Gastroesophageal sphincter (tissue), 3 donors: Measurements from ENCODE around the gene IGIP.

Experiments used
- CTCF ChIP-seq, 4 experiments: fragments of 200-600 bp in 2 of 4; fragments of 450-650 bp in 2 of 4; sonication (generic) in 1 of 4; IDR thresholded peaks; one replicate each; pipeline ENCODE4 v1.5.1; 2017 to 2019; ENCODE audit warnings: antibody characterized with exemption in 4 of 4, mild to moderate bottlenecking in 2 of 4, moderate library complexity in 2 of 4
- EP300 ChIP-seq: sonication (generic); formaldehyde crosslinking; IDR thresholded peaks from one replicate; pipeline ENCODE4 v1.6.1; 2017; ENCODE audit warnings: antibody characterized with exemption, mild to moderate bottlenecking
- POLR2A ChIP-seq, 2 donors: fragments of 450-650 bp; IDR thresholded peaks; one replicate each; pipeline ENCODE4 v1.6.1; 2017; ENCODE audit warnings: antibody characterized with exemption in 2 of 2, mild to moderate bottlenecking in 2 of 2, moderate library complexity in 1 of 2
- POLR2AphosphoS5 ChIP-seq: sonication (generic); formaldehyde crosslinking; IDR thresholded peaks from one replicate; pipeline ENCODE4 v1.6.1; 2017; ENCODE audit warnings: antibody characterized with exemption

- TF ChIP-seq CTCF (IDR thresholded peaks at IDR 0.05): no peak
- TF ChIP-seq POLR2AphosphoS5: no peak
- no peak for TF ChIP-seq POLR2A (IDR thresholded peaks at IDR 0.05)
- no peak for TF ChIP-seq EP300
These were observed 8.7 kb downstream of the IGIP start for GRCh38 chr5:140134277-140134935.
